ENCODE data around the gene PERM1.
"Not testable (repeated sequence)": the region's sequence is repeated elsewhere in the genome, so short reads cannot be mapped to it uniquely, and the experiment has no call there.

Gene PERM1

GRCh38 chr1:981955-982558, at the start of gene PERM1:
Gene PERM1, minus strand, starts transcription at chr1:982093. Its CDS starts 1,064 bp downstream, at chr1:981029.
- in situ Hi-C loops (cut with MboI; ENCODE audit: low sequenced_read_pairs), result no loop called here

GRCh38 chr1:1030867-1031658, 49.2 kb upstream of the PERM1 start:
- in situ Hi-C loops (cut with MboI; ENCODE audit: low sequenced_read_pairs), result not testable (repeated sequence)

DNA sequence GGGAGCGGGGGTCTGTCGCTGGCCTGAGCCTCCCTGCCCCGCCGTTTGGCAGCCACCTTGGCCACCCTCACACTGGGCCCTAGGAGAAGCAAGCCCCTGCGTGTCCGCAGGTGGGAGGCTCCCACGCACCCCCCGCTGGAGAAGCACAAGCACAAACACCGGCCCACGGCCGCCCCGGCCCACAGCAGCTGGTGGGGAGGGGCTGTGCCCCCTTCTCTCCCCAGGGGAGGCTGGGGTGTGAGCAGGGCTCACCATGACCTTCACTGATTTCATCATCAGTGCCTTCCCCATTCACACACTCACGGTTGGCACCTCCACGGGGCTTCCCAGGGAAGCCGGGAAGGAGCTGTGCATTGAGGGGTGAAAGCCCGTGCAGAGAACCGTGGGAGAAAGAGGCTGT, 45.9 kb upstream of the PERM1 start:
- in situ Hi-C loops (cut with MboI; ENCODE audit: low sequenced_read_pairs), result no loop called here

DNA sequence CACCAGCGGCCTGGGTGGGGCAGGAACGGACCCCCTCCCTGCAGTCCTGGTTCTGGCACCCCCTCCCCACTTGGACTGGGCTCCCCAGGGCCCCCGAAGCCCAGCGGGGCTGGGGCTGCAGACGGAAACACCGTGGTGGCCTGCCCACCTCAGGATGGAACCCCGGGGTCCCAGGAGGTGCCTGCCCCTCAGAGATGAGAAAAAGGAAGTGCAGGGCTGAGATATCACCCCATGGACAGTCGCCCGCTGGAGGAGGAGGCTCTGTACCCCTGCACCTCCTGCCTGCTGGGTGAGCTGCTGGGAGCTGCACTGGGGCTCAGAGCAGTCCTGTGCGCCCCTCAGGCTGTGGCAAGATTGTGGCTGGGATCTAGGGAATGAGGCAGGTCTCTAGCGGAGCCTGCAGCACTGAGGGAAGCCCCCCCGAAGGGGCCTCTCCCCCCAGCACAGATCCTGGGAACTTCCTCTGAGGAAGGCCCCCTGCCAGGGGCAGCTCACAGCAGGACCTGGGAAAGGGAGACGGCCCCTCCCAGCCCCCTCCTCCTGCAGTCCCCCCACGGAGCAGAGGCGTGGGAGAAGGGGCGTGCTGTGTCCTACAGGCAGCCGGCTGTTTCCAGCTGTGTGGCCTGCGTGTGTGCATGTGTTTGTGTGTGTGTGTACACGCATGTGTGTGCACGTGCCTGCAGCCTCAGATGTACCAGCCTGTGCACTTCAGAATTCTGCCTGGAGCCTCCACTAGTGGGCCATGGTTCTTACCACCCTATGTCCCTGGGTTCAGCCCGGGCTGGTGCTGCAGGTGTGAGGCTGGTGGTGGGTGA, 44.9 kb upstream of the PERM1 start:
- in situ Hi-C loops (cut with MboI; ENCODE audit: low sequenced_read_pairs), result no loop called here

- in situ Hi-C loops (cut with MboI; ENCODE audit: low sequenced_read_pairs), result no loop called here
Measured at GRCh38 chr1:1025730-1026129, 43.8 kb upstream of the PERM1 start.

GRCh38 chr1:1024771-1025699, 43.1 kb upstream of the PERM1 start:
- in situ Hi-C loops (cut with MboI; ENCODE audit: low sequenced_read_pairs), result no loop called here

DNA sequence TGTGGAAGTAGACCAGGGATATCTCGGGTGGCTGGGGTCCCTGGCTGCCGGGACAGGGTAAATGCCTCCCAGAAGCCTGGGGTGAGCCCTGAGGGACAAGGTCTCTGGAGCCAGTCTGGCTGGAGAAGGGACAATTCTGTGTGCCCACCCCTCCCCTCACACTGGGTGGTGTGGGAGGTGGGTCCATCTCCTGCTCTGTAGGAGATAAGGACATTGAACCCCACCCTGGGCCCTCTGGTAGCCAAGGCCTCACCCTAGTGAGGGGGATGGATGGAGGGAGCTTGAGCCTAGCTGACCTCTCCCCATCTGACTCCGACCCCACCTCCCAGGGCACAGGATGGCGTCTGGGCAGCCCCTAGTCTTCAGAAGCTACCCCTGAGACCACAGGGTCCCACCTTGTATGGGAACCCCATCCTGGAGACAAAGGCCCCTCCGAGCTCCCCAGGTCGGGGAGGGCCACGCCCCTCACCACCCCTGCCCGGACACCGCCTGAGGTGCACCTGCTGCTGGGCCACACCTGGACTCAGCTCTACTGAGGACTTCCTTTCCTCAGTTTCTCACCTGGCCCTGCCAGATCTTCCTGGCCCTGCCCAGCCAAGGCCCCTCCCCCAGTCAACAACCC, 42.4 kb upstream of the PERM1 start:
- in situ Hi-C loops (cut with MboI; ENCODE audit: low sequenced_read_pairs), result no loop called here

DNA sequence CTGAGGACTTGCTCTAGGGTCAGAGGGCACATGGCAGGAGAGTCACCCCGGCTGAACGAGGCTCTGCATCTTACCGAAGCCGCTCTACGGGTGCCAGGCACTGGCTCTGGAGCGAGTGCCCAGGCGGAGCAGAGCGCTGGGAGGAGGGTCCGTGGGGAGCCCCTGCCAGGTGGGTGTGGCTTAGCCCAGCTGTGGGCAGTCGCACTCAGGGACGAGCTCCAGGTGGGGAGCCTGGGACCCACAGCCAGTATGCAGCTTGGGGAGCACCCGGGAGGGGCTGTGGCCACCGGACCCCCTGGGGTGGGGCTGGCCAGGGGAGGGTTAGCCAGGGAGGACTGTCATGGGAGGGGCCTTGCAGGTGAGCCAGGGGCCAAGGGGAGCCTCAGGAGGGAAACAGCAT, 41.8 kb upstream of the PERM1 start:
- in situ Hi-C loops (cut with MboI; ENCODE audit: low sequenced_read_pairs), result no loop called here

GRCh38 chr1:1022302-1023009, 40.6 kb upstream of the PERM1 start:
- in situ Hi-C loops (cut with MboI; ENCODE audit: low sequenced_read_pairs), result no loop called here

GRCh38 chr1:1021920-1022259, 40.0 kb upstream of the PERM1 start:
- in situ Hi-C loops (cut with MboI; ENCODE audit: low sequenced_read_pairs), result no loop called here

DNA sequence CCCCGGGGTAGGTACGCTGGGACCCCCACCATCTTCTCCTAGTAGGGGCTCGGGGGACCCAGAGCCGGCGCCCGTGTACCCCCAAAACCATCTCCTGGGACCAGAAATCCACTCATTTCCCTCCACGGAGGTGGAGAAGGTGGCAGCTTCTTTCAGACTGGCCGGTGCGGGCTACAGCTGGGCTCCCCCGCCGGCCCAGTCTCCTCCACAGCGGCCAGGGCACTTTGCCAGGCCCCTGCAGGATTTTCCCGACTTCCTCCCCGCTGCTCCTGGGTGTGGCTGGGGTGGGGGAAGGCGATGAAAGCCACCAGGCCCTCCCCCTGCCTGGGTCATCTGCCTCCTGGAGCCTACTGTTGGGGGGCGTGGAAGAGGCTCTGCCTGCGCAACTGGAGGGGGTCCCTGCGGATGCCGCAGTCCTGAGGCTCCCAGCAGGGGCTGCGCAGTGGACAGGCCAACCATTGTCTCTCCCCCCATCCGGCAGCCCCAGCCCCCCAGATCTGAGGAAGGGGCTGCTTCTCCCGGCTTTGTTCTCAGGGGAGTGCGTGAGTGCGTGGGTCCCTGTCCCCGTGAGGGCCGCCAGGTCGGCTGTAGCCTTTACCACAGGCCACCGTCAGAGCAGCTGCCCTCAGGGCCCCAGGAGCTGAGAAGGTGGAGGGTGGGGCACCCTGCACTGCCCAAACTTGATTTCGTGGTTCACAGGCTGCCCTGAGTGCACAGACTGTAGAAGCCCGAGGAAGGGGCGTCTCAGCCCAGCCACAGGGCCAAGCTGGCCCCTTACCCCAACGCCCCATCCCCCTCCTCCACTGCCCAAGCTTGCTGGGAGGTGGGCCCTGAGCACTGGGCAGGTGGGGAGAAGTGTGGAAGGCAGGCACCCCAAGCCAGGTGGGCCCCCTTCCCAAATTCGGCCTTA, 39.4 kb upstream of the PERM1 start:
- in situ Hi-C loops (cut with MboI; ENCODE audit: low sequenced_read_pairs), result no loop called here

DNA sequence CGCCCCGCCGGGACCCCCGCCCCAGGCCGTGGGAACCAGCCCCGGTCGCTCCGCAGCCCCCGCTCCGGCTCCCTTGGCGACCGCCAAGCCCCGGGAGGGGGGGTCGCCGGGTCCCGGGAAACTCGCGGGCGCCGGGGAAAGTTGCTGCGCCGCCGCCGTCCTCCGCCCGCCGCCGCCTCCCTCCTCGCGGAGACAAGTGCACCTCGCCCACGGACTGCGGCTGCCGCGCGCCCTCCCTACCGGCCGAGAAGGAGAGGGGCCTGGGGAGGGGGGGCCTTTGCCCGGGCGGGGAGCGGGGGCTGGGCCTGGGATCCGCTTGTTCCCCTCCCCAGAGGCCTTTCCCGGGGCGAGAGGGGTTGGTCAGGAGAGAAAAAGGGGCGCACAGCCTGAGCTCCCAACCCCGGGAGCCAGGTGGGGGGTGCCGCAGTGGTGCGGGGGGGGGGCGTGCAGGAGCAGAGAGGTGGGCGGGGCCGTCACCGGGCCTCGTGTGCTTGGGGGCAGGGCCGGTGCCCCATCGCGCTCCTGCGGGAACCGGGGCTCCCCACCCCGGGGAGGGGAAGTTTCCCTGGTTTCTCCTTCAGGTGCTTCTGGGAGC, 38.6 kb upstream of the PERM1 start:
- in situ Hi-C loops (cut with MboI; ENCODE audit: low sequenced_read_pairs), result no loop called here

DNA sequence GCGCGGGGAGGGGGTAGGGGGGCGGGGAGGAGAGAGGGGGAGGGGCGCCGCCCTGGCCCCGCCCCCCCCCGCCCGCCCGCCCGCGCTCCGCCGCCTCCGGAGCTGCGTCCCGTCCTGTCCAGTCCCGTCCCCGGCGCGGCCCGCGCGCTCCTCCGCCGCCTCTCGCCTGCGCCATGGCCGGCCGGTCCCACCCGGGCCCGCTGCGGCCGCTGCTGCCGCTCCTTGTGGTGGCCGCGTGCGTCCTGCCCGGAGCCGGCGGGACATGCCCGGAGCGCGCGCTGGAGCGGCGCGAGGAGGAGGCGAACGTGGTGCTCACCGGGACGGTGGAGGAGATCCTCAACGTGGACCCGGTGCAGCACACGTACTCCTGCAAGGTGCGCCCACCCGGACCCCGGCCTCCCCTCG, 38.1 kb upstream of the PERM1 start, which contains the start of gene AGRN:
TSS of gene AGRN (plus strand) at position 121 of the 405 bp plus-strand sequence. CDS start at position 174, 53 bp downstream.
- in situ Hi-C loops (cut with MboI; ENCODE audit: low sequenced_read_pairs), result no loop called here

GRCh38 chr1:1019122-1019999, 37.5 kb upstream of the PERM1 start:
- in situ Hi-C loops (cut with MboI; ENCODE audit: low sequenced_read_pairs), result no loop called here

GRCh38 chr1:1018321-1018685, 36.4 kb upstream of the PERM1 start:
- in situ Hi-C loops (cut with MboI; ENCODE audit: low sequenced_read_pairs), result not testable (repeated sequence)

GRCh38 chr1:1017397-1018320, 35.8 kb upstream of the PERM1 start:
- in situ Hi-C loops (cut with MboI; ENCODE audit: low sequenced_read_pairs), result not testable (repeated sequence)
